Upper lobe of right lung (tissue), 1 donor: ENCODE results near the gene EVL. TPM values are rescaled to one million over a fixed set of nuclear protein-coding genes. Genes with fewer than 3 reads are reported as not detected.
A peak's percentile ranks its signal among the peaks of the same experiment; 100 is the strongest.

Source experiments
- ATAC-seq: fragments of 200-7000 bp; cut with Tn5 transposase; one replicate; pipeline ENCODE4 v1.9.1; 2020; ENCODE audit warnings: mild to moderate bottlenecking, moderate library complexity
- DNase-seq: peaks from one replicate; pipeline ENCODE4 v3.0.0-alpha.2; 2020
- H3K27ac ChIP-seq: fragments of 200-600 bp; one replicate; pipeline ENCODE4 v1.8.0; 2022
- H3K27me3 ChIP-seq: fragments of 200-600 bp; one replicate; pipeline ENCODE4 v1.8.0; 2022; ENCODE audit warnings: mild to moderate bottlenecking
- H3K36me3 ChIP-seq: fragments of 200-600 bp; one replicate; pipeline ENCODE4 v1.8.0; 2022
- H3K4me1 ChIP-seq: fragments of 200-600 bp; one replicate; pipeline ENCODE4 v1.8.0; 2022
- H3K4me3 ChIP-seq: fragments of 200-600 bp; one replicate; pipeline ENCODE4 v1.8.0; 2022; ENCODE audit warnings: mild to moderate bottlenecking
- H3K9me3 ChIP-seq: fragments of 200-600 bp; one replicate; pipeline ENCODE4 v1.8.0; 2022
- CTCF ChIP-seq: fragments of 200-600 bp; IDR thresholded peaks from one replicate; pipeline ENCODE4 v1.8.0; 2022; ENCODE audit warnings: antibody characterized with exemption
- intact Hi-C: fragments of 100-400 bp; cut with DNase I; formaldehyde crosslinking; loops from one replicate; pipeline ENCODE4 v1.11.0; 2022
- total RNA-seq: library from RNA; stranded (reverse); fragmentation: NEBNext Ultra II Directional; extraction: Animal tissue kit (Norgen Biotek cat#: 25700); gene quantifications from one replicate; pipeline ENCODE4 v1.2.1, GENCODE V29; 2021
- donor health status: DM: no; HTN: yes; CAD: no; lungs with severe emphysema.

Gene EVL
- total RNA-seq, 1 donor from 2014 or later, result 206 TPM

- peaks cover 46% of the 10 kb centered on the region for H3K4me1 ChIP-seq
- no peaks in the 10 kb centered on the region for H3K9me3 ChIP-seq
- no peak for DNase-seq
- peak overlapping the region; percentile 63 for H3K27ac ChIP-seq
- TF ChIP-seq CTCF, result no peak
- intact Hi-C loops, result no loop called here
- no peak overlapping the region for H3K4me3 ChIP-seq
- no peaks in the 10 kb centered on the region for H3K27me3 ChIP-seq
- H3K36me3 ChIP-seq, result peaks cover 9% of the 10 kb centered on the region
- ATAC-seq, result no peak
These were observed 15.0 kb downstream of the EVL start for GRCh38 chr14:100080206-100080605.

GRCh38 chr14:100081997-100082625, 16.9 kb downstream of the EVL start:
- Histone ChIP-seq H3K27ac (peak overlapping the region; percentile 11), H3K9me3 (no peaks in the 10 kb centered on the region), H3K36me3 (peaks cover 26% of the 10 kb centered on the region), H3K4me3 (no peak overlapping the region), H3K27me3 (no peaks in the 10 kb centered on the region), H3K4me1 (peaks cover 27% of the 10 kb centered on the region)
- ATAC-seq (no peak), DNase-seq (no peak)
- no peak for TF ChIP-seq CTCF
- intact Hi-C loops, result no loop called here

DNA sequence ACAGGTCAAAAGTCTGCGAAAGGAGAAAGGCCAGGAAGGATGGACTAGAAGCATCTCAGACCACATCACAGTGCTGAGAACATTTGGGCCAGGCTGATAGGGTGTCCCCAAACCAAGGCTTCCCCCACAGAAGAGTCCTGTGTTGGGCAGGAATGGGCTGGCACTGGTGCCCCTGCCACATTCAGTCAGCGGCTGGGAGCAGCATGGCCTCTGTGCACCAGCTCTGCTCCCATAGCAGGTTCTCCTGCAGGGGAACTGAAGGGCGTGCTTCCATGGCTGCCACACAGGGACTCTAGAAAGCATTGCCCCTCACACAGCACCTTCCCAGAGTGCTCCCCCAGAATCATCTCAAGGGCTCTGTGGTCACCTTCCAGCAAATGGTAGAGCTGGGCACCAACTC, 17.5 kb downstream of the EVL start:
- intact Hi-C loops, result no loop called here
- no peak for TF ChIP-seq CTCF
- peaks cover 26% of the 10 kb centered on the region for H3K36me3 ChIP-seq
- peaks cover 27% of the 10 kb centered on the region for H3K4me1 ChIP-seq
- no peak overlapping the region for H3K4me3 ChIP-seq
- no peaks in the 10 kb centered on the region for H3K9me3 ChIP-seq
- H3K27ac ChIP-seq, result no peak overlapping the region
- ATAC-seq (no peak), DNase-seq (no peak)
- H3K27me3 ChIP-seq, result no peaks in the 10 kb centered on the region

GRCh38 chr14:100083706-100084105, 18.5 kb downstream of the EVL start:
- no peak for TF ChIP-seq CTCF
- no peak overlapping the region for H3K4me3 ChIP-seq
- no peaks in the 10 kb centered on the region for H3K9me3 ChIP-seq
- H3K27ac ChIP-seq, result no peak overlapping the region
- H3K4me1 ChIP-seq, result peaks cover 18% of the 10 kb centered on the region
- peaks cover 35% of the 10 kb centered on the region for H3K36me3 ChIP-seq
- no peaks in the 10 kb centered on the region for H3K27me3 ChIP-seq
- intact Hi-C loops, result no loop called here
- no peak for DNase-seq
- ATAC-seq, result no peak

GRCh38 chr14:100084591-100084990, 19.4 kb downstream of the EVL start:
- Histone ChIP-seq H3K9me3 (no peaks in the 10 kb centered on the region), H3K4me1 (peaks cover 11% of the 10 kb centered on the region), H3K27ac (no peak overlapping the region), H3K36me3 (peaks cover 44% of the 10 kb centered on the region), H3K27me3 (no peaks in the 10 kb centered on the region), H3K4me3 (no peak overlapping the region)
- no peak for TF ChIP-seq CTCF
- ATAC-seq (no peak), DNase-seq (no peak)
- intact Hi-C loops, result no loop called here

- no peak for ATAC-seq
- TF ChIP-seq CTCF, result no peak
These were observed 20.2 kb downstream of the EVL start for GRCh38 chr14:100085462-100085861.

More at GRCh38 chr14:100085462-100085861, 20.2 kb downstream of the EVL start:
- DNase-seq, result no peak
- Histone ChIP-seq H3K36me3 (peaks cover 48% of the 10 kb centered on the region), H3K27ac (no peak overlapping the region), H3K4me3 (no peak overlapping the region), H3K27me3 (no peaks in the 10 kb centered on the region), H3K4me1 (peaks cover 4% of the 10 kb centered on the region), H3K9me3 (no peaks in the 10 kb centered on the region)
- intact Hi-C loops, result no loop called here
